Measurements from ENCODE around the gene AMPH.
A peak's percentile ranks its signal among the peaks of the same experiment; 100 is the strongest.
"Not testable (repeated sequence)": the region's sequence is repeated elsewhere in the genome, so short reads cannot be mapped to it uniquely, and the experiment has no call there.

Gene AMPH

GRCh38 chr7:38349126-38349795 is 281.9 kb downstream of the AMPH start:
- DNase-seq: not testable (repeated sequence)

- peak in 4 of 14 donors; percentile 9 to 49 (median 36) for DNase-seq
Measured at GRCh38 chr7:38345299-38346172, 285.6 kb downstream of the AMPH start.

GRCh38 chr7:38344741-38345140 is 286.4 kb downstream of the AMPH start:
- DNase-seq: not testable (repeated sequence)

- DNase-seq: not testable (repeated sequence)
Measured at GRCh38 chr7:38342135-38342534, 289.0 kb downstream of the AMPH start.

GRCh38 chr7:38341172-38341705 is 289.9 kb downstream of the AMPH start:
- peak in 1 of 14 donors; percentile 19 for DNase-seq

- no peak for DNase-seq
Measured at GRCh38 chr7:38339953-38340819, 291.0 kb downstream of the AMPH start.

- not testable (repeated sequence) for DNase-seq
Measured at GRCh38 chr7:38336148-38336515, 295.0 kb downstream of the AMPH start.

- peak in 13 of 14 donors; percentile 23 to 82 (median 72) for DNase-seq
Measured at GRCh38 chr7:38335492-38336147, 295.6 kb downstream of the AMPH start.

GRCh38 chr7:38335128-38335491 is 296.1 kb downstream of the AMPH start:
- peak in 1 of 14 donors; percentile 26 for DNase-seq

GRCh38 chr7:38334163-38334562 is 297.0 kb downstream of the AMPH start:
- DNase-seq: no peak
